ENCODE measurements around the gene ELK4. TPM values are rescaled to one million over a fixed set of nuclear protein-coding genes. Genes with fewer than 3 reads are reported as not detected.

The ELK4 gene
- total RNA-seq, 1 donor from 2014 or later: 37.2 TPM

GRCh38 chr1:205672395-205672889 lies 40.6 kb upstream of the ELK4 start:
- H3K4me1 Mint-ChIP-seq (ENCODE audit: low read depth): no peaks in the 10 kb centered on the region
- no peak for TF ChIP-seq CTCF (IDR thresholded peaks at IDR 0.05)
- H3K36me3 Mint-ChIP-seq (ENCODE audit: low read depth): no peaks in the 10 kb centered on the region
- DNase-seq (ENCODE audit: low spot score): no peak
- no peak overlapping the region for H3K27ac Mint-ChIP-seq (ENCODE audit: unreplicated experiment)
- no peaks in the 10 kb centered on the region for H3K27me3 Mint-ChIP-seq (ENCODE audit: low read depth)
- H3K4me3 Mint-ChIP-seq (ENCODE audit: unreplicated experiment): no peak overlapping the region
- no peaks in the 10 kb centered on the region for H3K9me3 Mint-ChIP-seq (ENCODE audit: low read depth)

- Mint-ChIP-seq H3K9me3 (ENCODE audit: low read depth) (no peaks in the 10 kb centered on the region), H3K36me3 (ENCODE audit: low read depth) (no peaks in the 10 kb centered on the region), H3K4me1 (ENCODE audit: low read depth) (no peaks in the 10 kb centered on the region), H3K27ac (ENCODE audit: unreplicated experiment) (no peak overlapping the region), H3K27me3 (ENCODE audit: low read depth) (no peaks in the 10 kb centered on the region), H3K4me3 (ENCODE audit: unreplicated experiment) (no peak overlapping the region)
- no peak for DNase-seq (ENCODE audit: low spot score)
- no peak for TF ChIP-seq CTCF (IDR thresholded peaks at IDR 0.05)
Observed at GRCh38 chr1:205670611-205671430, 39.0 kb upstream of the ELK4 start.

- no peak overlapping the region for H3K27ac Mint-ChIP-seq (ENCODE audit: unreplicated experiment)
- no peak for DNase-seq (ENCODE audit: low spot score)
Observed at GRCh38 chr1:205670150-205670446, 38.3 kb upstream of the ELK4 start.

GRCh38 chr1:205669341-205670149 lies 37.7 kb upstream of the ELK4 start:
- TF ChIP-seq CTCF (IDR thresholded peaks at IDR 0.05): no peak
- no peaks in the 10 kb centered on the region for H3K27me3 Mint-ChIP-seq (ENCODE audit: low read depth)
- H3K4me3 Mint-ChIP-seq (ENCODE audit: unreplicated experiment): no peak overlapping the region
- no peak for DNase-seq (ENCODE audit: low spot score)
- no peaks in the 10 kb centered on the region for H3K4me1 Mint-ChIP-seq (ENCODE audit: low read depth)
- H3K27ac Mint-ChIP-seq (ENCODE audit: unreplicated experiment): no peak overlapping the region
- H3K9me3 Mint-ChIP-seq (ENCODE audit: low read depth): no peaks in the 10 kb centered on the region
- no peaks in the 10 kb centered on the region for H3K36me3 Mint-ChIP-seq (ENCODE audit: low read depth)

More at GRCh38 chr1:205670150-205670446, 38.3 kb upstream of the ELK4 start:
- Mint-ChIP-seq H3K4me3 (ENCODE audit: unreplicated experiment) (no peak overlapping the region), H3K36me3 (ENCODE audit: low read depth) (no peaks in the 10 kb centered on the region), H3K9me3 (ENCODE audit: low read depth) (no peaks in the 10 kb centered on the region), H3K27me3 (ENCODE audit: low read depth) (no peaks in the 10 kb centered on the region), H3K4me1 (ENCODE audit: low read depth) (no peaks in the 10 kb centered on the region)
- TF ChIP-seq CTCF (IDR thresholded peaks at IDR 0.05): no peak

- Mint-ChIP-seq H3K9me3 (ENCODE audit: low read depth) (no peaks in the 10 kb centered on the region), H3K4me1 (ENCODE audit: low read depth) (no peaks in the 10 kb centered on the region), H3K36me3 (ENCODE audit: low read depth) (no peaks in the 10 kb centered on the region), H3K4me3 (ENCODE audit: unreplicated experiment) (no peak overlapping the region), H3K27me3 (ENCODE audit: low read depth) (no peaks in the 10 kb centered on the region), H3K27ac (ENCODE audit: unreplicated experiment) (no peak overlapping the region)
- no peak for TF ChIP-seq CTCF (IDR thresholded peaks at IDR 0.05)
- no peak for DNase-seq (ENCODE audit: low spot score)
Observed at GRCh38 chr1:205668951-205669340, 37.1 kb upstream of the ELK4 start.
